Pons (tissue), 1 donor: Measurements from ENCODE around the gene TNFSF13.

Experiments used
- DNase-seq: peaks from one replicate; pipeline ENCODE4 v3.0.0-alpha.2; 2016; ENCODE audit warnings: low spot score

The TNFSF13 gene

GRCh38 chr17:7552621-7553051 is 5.9 kb upstream of the TNFSF13 start:
- DNase-seq, result peak; percentile 80

GRCh38 chr17:7553356-7553755 is 5.2 kb upstream of the TNFSF13 start:
- DNase-seq, result no peak

- no peak for DNase-seq
Measured at GRCh38 chr17:7555320-7555948, 3.1 kb upstream of the TNFSF13 start.

- DNase-seq, result no peak
Measured at GRCh38 chr17:7556627-7557026, 1.9 kb upstream of the TNFSF13 start.

DNA sequence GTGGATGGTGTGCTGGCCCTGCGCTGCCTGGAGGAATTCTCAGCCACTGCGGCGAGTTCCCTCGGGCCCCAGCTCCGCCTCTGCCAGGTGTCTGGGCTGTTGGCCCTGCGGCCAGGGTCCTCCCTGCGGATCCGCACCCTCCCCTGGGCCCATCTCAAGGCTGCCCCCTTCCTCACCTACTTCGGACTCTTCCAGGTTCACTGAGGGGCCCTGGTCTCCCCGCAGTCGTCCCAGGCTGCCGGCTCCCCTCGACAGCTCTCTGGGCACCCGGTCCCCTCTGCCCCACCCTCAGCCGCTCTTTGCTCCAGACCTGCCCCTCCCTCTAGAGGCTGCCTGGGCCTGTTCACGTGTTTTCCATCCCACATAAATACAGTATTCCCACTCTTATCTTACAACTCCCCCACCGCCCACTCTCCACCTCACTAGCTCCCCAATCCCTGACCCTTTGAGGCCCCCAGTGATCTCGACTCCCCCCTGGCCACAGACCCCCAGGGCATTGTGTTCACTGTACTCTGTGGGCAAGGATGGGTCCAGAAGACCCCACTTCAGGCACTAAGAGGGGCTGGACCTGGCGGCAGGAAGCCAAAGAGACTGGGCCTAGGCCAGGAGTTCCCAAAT is 1.3 kb upstream of the TNFSF13 start:
- no peak for DNase-seq

- DNase-seq, result peak; percentile 84
Measured at GRCh38 chr17:7557775-7558543, 591 bp upstream of the TNFSF13 start.

DNA sequence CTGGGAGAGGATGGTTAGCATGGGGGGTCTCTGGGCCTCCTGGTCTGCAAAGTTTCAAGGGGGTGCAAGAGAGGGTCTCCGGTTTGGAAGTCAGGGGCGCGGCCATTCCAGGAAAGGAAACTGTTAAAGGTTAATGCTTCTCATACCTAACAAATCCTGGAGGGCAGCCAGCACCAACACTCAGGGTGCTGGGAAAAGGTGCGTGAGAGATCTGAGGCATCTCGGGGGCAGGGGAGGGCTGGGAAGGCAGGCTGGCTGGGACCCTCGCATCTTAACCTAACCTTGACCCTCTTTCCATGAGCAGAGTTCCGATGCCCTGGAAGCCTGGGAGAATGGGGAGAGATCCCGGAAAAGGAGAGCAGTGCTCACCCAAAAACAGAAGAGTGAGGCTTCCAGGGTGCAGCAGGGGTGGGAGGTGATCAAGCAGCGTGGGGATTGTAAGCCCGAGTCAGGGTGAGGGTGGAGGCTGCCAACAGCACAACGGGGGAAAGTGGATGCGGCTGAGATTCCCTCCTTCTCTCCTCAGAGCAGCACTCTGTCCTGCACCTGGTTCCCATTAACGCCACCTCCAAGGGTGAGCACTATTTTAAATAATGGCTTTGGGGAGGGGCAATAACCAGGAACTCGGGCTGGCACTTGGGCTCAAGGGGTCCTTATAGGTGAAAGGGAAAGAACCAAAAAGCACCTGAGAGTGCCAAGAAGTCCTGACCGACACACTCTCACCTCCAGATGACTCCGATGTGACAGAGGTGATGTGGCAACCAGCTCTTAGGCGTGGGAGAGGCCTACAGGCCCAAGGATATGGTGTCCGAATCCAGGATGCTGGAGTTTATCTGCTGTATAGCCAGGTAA is 996 bp downstream of the TNFSF13 start:
- no peak for DNase-seq

- DNase-seq, result no peak
Measured at GRCh38 chr17:7560172-7561027, 1.9 kb downstream of the TNFSF13 start.

DNA sequence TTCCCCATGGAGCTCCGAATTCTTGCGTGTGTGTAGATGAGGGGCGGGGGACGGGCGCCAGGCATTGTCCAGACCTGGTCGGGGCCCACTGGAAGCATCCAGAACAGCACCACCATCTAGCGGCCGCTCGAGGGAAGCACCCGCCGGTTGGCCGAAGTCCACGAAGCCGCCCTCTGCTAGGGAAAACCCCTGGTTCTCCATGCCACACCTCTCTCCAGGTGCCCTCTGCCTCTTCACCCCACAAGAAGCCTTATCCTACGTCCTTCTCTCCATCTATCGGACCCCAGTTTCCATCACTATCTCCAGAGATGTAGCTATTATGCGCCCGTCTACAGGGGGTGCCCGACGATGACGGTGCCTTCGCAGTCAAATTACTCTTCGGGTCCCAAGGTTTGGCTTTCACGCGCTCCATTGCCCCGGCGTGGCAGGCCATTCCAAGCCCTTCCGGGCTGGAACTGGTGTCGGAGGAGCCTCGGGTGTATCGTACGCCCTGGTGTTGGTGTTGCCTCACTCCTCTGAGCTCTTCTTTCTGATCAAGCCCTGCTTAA is 2.6 kb downstream of the TNFSF13 start:
- DNase-seq, result peak; percentile 79

DNA sequence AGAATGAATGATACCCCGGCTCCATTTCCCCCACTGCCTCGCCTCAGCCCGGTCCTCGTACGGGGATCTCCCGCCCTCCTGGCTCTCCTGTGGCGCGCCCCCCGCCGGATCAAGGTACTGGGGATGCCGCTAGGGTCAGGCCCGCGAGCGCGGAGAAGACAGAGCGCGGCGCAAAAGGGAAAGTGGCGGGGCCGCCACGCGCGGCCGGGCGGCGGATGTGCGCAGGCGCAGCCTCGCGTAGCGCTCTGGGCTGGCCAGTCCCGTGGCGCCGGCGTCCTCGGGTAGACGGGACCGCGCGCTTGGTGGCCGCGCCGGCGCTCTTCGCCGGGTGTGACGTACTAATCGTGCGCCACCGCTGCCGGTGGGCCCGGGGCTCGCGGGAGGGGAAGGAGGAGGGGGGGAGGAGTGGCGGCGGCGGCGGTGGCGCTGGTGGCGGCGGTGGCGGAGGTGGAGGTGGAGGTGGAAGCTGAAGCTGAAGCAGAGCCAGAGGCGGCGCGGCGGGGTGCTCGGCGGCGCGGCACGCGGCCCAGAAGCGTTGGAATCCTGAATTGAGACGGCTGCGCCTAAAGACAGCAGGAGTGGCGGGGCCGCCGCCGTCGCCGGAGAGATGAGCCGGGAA is 3.1 kb downstream of the TNFSF13 start, which contains the start of gene SENP3:
Gene SENP3, plus strand, starts transcription at position 331 of the 619 bp plus-strand sequence. CDS start 1,158 bp downstream, outside the sequence.
- peak; percentile 82 for DNase-seq

- no peak for DNase-seq
Measured at GRCh38 chr17:7562208-7562605, 3.7 kb downstream of the TNFSF13 start.

DNA sequence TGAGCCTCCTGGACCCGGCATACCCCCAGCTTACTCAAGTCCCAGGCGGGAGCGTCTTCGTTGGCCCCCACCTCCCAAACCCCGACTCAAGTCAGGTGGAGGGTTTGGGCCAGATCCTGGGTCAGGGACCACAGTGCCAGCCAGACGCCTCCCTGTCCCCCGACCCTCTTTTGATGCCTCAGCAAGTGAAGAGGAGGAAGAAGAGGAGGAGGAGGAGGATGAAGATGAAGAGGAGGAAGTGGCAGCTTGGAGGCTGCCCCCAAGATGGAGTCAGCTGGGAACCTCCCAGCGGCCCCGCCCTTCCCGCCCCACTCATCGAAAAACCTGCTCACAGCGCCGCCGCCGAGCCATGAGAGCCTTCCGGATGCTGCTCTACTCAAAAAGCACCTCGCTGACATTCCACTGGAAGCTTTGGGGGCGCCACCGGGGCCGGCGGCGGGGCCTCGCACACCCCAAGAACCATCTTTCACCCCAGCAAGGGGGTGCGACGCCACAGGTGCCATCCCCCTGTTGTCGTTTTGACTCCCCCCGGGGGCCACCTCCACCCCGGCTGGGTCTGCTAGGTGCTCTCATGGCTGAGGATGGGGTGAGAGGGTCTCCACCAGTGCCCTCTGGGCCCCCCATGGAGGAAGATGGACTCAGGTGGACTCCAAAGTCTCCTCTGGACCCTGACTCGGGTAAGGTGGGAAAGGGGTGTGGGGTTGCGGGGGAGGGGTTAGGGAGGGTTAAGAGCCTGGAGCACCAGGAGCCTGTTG is 4.7 kb downstream of the TNFSF13 start:
- no peak for DNase-seq

- no peak for DNase-seq
Measured at GRCh38 chr17:7569571-7569970, 11.0 kb downstream of the TNFSF13 start.

GRCh38 chr17:7570351-7570750 is 11.8 kb downstream of the TNFSF13 start:
- DNase-seq, result no peak

DNA sequence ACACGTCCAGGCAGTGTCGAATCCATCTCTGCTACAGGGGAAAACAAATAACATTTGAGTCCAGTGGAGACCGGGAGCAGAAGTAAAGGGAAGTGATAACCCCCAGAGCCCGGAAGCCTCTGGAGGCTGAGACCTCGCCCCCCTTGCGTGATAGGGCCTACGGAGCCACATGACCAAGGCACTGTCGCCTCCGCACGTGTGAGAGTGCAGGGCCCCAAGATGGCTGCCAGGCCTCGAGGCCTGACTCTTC is 13.7 kb downstream of the TNFSF13 start:
- no peak for DNase-seq

GRCh38 chr17:7572588-7573323 is 14.2 kb downstream of the TNFSF13 start:
- DNase-seq, result peak; percentile 99

GRCh38 chr17:7573324-7574080 is 15.0 kb downstream of the TNFSF13 start:
- peak; percentile 92 for DNase-seq

DNA sequence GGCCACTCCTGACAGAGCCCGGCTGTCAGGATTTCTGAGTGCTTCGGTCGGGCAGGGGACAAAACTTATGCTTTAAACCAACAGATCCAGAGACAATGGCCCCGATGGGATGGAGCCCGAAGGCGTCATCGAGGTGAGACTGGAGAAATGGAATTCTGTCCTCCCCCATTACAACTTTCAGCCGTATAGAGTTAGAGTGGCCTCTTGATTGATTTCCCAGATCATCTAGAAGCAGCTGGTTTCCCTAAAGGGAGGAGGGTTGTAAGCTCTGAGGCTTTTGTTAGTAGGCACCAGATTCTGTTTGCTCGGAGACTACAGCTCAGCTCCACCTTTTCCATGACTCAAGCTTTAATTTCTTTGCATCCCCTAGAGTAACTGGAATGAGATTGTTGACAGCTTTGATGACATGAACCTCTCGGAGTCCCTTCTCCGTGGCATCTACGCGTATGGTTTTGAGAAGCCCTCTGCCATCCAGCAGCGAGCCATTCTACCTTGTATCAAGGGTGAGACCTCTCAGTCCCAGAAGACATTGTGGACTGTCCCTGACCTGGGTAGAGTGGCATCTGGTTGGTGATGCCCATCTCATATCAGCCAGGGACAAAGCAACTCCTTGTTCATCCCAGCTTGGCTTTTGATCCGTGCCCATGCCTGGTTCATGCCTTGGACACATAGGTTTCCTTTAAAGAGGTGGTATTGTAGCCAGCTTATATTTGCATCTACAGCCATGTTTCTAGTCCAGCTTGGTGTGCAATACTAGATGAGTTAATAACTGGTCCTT is 15.8 kb downstream of the TNFSF13 start:
- DNase-seq, result no peak
